Measurements from ENCODE around the gene LENG8.
A peak's percentile ranks its signal among the peaks of the same experiment; 100 is the strongest.

LENG8 gene

DNA sequence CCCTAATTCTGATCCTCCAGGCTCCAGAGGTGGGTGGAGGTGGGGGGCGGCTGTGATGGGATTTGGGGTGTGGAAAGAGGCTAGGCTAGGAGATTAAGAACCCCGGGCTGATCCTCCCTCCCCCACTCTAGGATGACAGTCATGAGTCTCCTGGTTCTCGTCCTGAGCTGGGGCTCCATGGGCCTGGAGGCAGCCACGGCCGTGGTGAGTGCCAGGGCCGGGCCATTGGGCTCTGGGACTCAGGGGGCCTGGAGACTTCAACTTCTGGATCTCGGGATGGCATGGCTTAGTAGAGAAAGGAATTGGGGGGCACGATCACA is 19.9 kb upstream of the LENG8 start:
- no peaks in the 10 kb centered on the region for H3K9me3 Mint-ChIP-seq
- peaks cover under 1% of the 10 kb centered on the region for H3K36me3 Mint-ChIP-seq (ENCODE audit: low read depth)
- H3K27ac Mint-ChIP-seq: no peak overlapping the region
- H3K27me3 Mint-ChIP-seq (ENCODE audit: low read depth, poor library complexity): peaks cover 22% of the 10 kb centered on the region
- DNase-seq: no peak
- H3K4me3 Mint-ChIP-seq: peak overlapping the region; percentile 50
- TF ChIP-seq CTCF (IDR thresholded peaks at IDR 0.05): no peak
- peaks cover 24% of the 10 kb centered on the region for H3K4me1 Mint-ChIP-seq

- Mint-ChIP-seq H3K36me3 (ENCODE audit: low read depth) (peaks cover 5% of the 10 kb centered on the region), H3K4me3 (peak overlapping the region; percentile 58), H3K27ac (no peak overlapping the region), H3K27me3 (ENCODE audit: low read depth, poor library complexity) (peaks cover 22% of the 10 kb centered on the region), H3K9me3 (no peaks in the 10 kb centered on the region), H3K4me1 (peaks cover 27% of the 10 kb centered on the region)
- no peak for DNase-seq
- no peak for TF ChIP-seq CTCF (IDR thresholded peaks at IDR 0.05)
These were observed 19.3 kb upstream of the LENG8 start for GRCh38 chr19:54429545-54430227.

GRCh38 chr19:54430306-54431254 is 18.4 kb upstream of the LENG8 start:
- H3K4me3 Mint-ChIP-seq: peak overlapping the region; percentile 77
- H3K27me3 Mint-ChIP-seq (ENCODE audit: low read depth, poor library complexity): peaks cover 13% of the 10 kb centered on the region

GRCh38 chr19:54431255-54431838 is 17.7 kb upstream of the LENG8 start:
- H3K4me3 Mint-ChIP-seq: peak overlapping the region; percentile 77
- H3K27ac Mint-ChIP-seq: no peak overlapping the region
- peaks cover 6% of the 10 kb centered on the region for H3K27me3 Mint-ChIP-seq (ENCODE audit: low read depth, poor library complexity)
- H3K36me3 Mint-ChIP-seq (ENCODE audit: low read depth): peaks cover 5% of the 10 kb centered on the region
- no peak for TF ChIP-seq CTCF (IDR thresholded peaks at IDR 0.05)
- no peak for DNase-seq
- H3K4me1 Mint-ChIP-seq: peaks cover 39% of the 10 kb centered on the region
- no peaks in the 10 kb centered on the region for H3K9me3 Mint-ChIP-seq

More at GRCh38 chr19:54430306-54431254, 18.4 kb upstream of the LENG8 start:
- no peaks in the 10 kb centered on the region for H3K9me3 Mint-ChIP-seq
- peak; percentile 91 for DNase-seq
- peaks cover 5% of the 10 kb centered on the region for H3K36me3 Mint-ChIP-seq (ENCODE audit: low read depth)
- no peak overlapping the region for H3K27ac Mint-ChIP-seq
- TF ChIP-seq CTCF (IDR thresholded peaks at IDR 0.05): peak; percentile 26
- H3K4me1 Mint-ChIP-seq: peaks cover 34% of the 10 kb centered on the region

- Mint-ChIP-seq H3K4me1 (peaks cover 42% of the 10 kb centered on the region), H3K36me3 (ENCODE audit: low read depth) (peaks cover 10% of the 10 kb centered on the region), H3K27ac (peak overlapping the region; percentile 54), H3K9me3 (no peaks in the 10 kb centered on the region), H3K27me3 (ENCODE audit: low read depth, poor library complexity) (peaks cover 3% of the 10 kb centered on the region), H3K4me3 (no peak overlapping the region)
- DNase-seq: no peak
- no peak for TF ChIP-seq CTCF (IDR thresholded peaks at IDR 0.05)
These were observed 16.8 kb upstream of the LENG8 start for GRCh38 chr19:54432144-54432738.

All from nephron progenitor cell (in vitro differentiated cells).